GM03348 (cell line): ENCODE measurements around the gene CARD11.

Experiments used
- DNase-seq: peaks from one replicate; pipeline ENCODE4 v3.0.0; 2012; ENCODE audit warnings: low spot score

Gene CARD11

DNA sequence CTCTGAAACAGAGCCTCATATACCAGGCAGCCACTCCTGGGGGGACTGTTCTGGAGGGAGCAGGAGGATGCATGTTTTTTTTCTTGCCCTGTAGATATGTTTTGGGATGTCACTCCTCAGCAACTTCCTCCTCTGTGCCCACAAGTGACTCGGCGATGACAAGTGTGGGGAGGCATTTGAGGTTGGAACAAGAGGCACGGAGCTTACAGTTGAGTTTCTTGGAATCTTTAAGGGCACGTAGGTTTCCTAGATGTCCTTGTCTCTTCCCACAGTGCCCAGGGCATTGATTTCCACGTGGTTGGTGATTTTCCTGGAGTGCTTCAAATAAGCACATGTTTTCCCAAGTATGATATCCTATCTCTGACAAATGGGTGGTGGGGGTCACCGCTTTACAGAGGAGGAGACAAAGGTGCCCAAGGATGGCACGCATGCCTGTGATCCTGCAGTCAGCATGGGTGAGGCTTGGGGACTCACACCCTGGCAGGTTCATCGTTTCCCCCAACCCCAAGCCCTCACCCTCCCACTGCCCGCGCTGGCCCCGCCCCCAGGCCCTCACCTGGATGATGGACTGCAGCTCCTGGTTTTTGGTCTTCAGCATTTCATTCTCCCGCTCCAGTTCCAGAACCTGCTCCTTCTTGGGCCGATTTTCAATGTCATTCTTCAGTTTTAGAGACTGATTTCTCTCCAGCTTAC is 104.3 kb downstream of the CARD11 start:
- no peak for DNase-seq

DNA sequence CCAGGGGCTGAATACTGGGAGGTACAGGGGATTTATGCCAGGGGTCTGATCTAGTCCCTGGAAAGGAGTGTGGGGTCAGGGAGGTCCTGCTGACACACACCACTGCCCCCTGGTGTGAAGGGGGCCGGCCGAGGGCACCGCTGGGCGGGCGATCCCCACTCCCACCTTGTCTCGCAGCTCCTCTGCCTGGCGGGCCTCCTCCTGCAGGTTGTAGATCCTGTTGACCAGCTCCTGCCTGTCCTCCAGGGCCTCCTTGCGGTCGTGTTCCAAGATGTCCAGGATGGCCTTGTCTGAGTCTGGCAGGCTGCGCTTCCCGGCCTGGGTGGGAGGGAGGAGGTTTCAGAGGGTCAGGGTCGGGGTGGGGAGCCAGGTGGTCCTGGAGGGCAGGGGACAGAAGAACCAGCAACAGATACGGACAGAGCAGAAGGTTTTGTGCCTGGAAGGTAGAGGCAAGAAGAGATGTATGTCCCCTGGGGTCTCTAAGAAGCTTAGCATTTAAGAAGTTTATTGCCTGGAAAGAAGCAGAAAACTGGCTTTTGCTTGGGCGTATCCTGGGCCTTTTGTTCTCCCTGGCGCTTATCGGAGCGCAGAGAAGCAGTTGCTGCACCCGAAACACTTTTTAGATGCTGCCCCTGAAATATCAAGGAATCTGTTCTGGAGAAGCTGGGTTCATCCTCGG is 105.0 kb downstream of the CARD11 start:
- DNase-seq, result no peak

DNA sequence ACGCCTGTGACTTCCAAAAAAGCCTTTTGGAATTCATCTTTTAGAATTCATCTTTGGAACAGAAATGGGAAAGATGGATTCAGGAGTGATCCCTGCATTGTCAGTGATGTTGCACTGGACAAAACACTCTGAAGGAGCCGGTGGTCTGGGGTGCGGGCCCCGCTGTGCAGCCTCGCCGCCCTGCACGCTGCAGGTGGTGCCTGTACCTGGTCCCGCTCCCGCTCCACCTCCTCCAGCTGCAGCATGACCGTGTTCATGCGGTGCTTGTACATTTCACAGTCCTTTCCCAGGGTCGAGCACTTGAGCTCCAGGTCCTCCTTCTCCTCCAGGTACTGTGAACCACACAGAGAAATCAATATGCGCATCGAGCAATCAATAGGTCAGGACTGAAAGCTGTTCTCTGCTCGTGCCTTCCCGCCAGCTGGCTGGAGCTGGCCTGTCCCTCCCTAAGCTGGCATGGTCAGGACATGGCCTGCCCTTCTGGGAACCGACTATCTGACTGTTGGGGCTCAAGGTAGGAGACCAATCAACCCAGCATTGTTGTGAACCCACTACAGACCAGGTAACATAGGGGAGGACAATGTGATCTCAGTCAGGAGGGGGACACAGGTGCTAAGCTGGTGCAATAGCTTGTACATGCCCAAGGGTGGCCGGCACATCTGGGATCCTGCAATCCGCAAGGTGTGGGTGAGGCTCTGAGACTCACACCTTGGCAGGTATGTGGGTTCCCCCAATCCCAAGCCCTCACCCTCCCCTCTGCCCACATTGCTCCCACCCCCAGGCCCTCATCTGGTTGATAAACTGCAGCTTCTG is 105.8 kb downstream of the CARD11 start:
- no peak for DNase-seq

DNA sequence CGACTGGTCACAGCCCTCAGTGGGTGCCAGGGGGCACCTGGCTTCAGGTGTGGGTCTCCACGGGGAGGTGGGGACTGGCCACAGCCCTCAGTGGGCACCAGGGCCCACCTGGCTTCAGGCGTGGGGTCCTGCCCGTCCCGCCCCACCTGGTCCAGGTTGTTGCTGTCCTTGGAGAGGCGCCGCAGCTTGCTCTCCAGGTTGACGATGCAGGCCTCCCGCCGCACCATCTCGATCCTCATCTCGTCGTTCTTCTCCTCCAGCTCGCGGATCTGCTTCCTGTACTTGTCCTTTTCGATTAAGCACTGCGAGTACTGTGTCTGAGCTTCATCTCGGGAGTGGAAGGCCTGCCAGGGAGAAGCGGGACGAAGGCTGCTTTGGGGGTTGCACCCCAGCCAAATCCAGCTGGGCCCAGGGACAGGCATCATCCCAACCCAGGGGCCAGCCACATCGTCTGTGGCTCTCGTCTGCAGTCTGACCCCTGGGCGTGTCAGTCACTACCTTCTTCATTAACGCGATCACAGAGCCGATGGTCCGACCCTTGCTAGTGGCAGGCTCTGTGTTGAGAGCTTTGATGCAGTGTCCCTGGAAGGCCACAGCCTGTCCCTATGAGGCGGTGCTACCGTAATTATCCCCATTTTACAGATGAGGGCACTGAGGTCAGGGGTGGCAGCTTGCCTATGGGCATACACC is 106.6 kb downstream of the CARD11 start:
- no peak for DNase-seq

DNA sequence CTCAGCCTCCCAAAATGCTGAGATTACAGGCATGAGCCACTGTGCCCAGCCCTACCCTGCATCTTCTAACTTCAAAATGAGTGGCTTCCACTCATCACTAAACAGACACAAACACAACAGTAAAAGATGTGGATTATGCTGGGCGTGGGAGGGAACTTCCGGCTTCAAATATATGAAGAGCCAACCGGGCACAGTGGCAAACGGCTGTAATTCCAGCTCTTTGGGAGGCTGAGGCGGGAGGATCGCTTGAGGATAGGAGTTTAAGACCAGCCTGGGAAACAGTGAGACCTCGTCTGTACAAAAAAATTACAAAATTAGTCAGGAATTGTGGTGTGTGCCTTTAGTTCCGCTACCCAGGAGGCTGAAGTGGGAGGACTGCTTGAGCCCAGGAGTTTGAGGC is 107.4 kb downstream of the CARD11 start:
- DNase-seq, result no peak

DNA sequence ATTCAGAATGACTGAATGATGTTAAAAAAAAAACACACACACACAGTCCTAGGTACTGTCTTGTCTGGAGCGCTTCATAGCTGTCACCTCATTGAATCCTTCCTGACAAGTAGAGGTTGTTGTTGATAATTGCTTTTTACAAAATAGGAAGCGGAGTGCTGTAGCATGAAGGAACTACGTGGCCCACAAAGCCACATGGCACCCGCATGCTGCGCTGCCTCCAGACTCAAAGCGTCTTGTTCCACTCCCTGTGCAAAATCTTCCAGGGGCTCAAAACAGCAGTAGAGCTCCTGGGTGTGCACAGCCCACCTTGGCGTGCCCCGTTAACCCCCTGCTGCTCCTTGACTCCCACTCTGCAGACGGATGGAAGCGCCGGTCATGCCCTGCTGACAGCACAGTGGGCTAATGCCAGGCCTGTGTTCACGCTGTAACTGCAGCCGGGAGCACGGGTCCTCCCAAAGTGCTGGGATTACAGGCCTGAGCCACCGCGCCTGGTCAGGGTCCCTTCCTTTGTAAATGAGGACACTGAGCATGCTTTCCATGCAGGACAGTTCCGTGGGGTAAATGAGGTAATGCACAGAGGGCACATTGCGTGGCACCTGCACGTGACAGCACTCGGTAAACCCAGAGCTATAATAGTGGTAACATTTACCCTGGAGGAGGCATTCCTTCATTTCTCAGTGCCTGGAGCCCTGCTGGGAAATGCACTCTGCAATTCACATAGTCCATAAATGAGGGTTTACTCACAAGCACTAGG is 108.5 kb downstream of the CARD11 start:
- DNase-seq, result no peak

DNA sequence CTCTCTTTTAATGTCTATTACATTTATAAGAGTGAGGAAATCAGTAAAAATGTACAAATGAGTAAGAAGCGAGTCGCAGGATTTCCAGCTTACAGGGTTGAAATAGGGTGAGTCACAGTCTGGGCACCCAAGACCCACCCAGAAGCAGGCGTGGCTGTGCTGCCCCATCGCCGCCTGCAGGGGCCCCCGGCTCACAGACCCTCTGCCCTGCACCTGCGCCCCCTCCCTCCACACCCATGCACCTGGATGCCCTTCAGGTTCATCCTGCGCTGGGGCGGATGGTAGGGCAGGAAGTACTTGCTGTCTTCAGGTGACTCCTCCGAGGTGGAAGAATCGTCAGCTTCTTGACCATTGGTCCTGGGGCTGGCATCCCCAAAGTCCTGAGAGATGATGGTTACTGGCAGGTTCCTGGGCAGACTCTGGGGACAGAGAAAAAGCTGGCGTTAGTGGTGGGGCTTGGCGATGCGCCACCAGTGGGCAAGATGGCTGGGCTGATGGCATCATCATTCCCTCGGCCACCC is 109.4 kb downstream of the CARD11 start:
- DNase-seq, result peak; percentile 52

DNA sequence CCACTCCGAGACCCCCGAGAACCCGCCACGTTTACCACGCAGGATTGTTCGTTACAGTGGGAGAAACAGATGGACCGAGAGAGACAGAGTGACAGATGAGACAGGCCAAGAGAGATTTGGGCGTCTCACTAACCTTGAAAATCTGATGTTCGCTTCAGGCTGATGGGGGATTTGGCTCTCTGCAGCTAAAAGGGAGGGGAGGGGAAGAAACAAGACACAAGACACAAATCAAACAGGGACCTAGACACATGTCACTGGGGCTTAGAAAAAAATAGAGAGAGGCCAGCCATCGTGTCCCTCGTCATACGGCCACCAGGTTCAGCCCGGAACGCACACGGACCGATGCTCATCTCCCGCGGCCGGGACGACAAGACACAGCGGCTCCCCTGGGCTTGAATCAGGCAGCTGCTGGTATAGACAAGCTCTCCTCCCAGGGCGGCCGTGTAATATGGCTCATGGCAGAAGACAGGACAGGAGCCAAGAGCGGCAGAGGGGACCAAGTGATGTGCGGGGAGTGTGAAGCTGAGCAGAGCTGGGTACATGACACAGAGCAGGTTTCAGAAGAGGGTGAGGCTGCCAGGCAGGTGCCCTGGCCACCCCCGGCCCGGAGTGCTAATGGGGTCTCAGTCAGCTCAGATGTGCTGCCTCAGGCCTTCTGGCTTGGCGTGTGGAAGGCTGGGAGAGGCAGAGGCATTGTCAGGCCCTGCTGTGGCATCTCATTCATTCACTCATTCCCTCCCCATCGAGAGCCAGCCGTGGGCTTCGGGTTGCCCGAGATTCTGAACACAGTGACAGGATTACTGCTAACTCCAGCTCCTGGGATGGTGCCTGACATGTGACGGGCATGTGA is 111.0 kb downstream of the CARD11 start:
- no peak for DNase-seq

DNA sequence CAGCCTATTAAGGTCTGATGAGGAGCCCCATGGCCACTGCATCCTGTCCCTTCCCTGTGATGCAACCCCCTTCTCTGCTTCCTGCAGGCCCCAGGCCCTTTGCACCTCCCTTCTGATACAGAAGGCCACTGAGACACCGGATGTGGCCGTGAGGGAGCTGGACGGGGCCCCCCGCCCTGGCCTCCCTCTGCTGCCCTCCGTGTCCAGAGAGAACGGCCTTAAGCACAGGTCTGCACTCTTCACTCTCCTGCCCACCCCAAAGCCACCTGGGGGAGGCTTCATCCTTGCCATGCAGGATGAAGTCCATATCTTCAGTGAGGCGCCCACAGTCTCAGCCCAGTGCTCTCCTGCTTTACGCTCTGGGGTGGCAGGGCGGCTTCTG is 112.6 kb downstream of the CARD11 start:
- no peak for DNase-seq

DNA sequence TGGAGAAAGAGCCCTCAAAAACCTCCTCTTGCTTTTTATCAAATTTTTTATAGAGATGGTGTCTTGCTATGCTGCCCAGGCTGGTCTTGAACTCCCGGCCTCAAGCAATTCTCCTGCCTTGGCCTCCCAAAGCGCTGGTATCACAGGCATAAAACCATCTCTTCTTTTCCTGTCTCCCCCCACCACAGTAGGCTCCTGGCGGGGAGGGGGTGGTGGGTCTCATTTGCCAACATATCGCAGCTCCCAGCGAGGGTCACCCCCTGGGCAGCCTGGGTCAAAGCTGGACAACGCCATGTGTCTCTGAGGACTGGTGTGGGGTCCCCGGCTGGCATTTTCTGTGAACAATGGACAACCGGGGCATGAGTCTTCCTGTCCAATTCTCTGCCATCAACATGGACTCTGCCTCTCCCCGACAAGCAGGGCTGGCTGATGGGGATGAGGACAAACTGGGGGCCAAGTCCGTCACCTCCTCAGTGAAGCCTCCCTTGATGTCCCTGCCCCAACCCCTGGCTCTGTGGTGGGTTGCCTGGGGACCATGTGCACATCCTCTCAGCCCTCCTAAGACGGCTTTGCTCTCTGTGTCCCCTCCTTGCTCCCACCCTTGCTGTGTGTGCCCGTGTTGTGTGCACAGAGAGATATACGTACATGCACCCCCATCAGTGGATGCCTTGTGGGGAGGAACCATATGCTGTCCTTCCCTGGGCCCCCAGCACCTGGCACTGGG is 113.2 kb downstream of the CARD11 start:
- DNase-seq, result no peak

DNA sequence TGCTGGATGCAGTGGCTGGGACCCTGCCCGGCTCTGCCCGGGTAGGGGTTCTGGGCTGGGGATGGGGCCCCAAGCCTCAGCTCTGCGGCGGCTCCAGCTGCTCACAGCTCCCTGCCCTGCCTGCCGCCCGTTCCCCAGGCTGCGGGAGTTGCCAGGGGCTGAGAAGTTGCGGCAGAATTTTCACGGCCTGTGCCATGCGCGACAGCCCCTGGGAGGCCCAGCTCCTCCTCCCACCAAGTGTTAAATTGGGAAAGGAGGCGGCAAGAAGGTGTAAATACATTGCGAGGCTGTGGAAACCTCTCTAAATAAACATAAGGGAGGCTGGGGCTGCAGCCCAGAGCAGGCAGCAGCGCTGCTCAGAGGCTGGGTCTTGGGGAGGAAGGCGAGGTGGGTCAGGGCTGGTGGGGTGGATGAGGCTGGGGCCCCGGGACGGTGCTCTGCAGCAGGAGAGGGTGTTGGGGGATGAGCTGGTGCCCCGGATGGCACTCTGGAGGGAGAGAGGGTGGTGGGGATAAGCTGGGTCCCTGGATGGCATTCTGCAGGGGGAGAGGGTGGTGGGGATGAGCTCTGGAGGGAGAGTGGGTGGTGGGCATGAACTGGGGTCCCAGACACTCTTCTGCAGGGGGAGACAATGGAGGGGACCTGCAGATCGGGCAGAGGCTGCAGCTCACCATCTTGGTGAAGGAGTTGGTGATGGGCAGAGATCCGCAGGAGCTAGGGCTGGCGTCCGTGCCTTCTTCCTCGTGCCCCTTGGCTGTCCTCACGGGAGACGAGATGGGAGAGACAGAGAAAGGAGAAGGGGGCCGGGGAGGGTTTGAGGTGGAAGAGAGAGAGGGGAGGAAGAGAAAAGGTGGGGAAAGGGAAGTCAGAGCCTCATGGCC is 114.1 kb downstream of the CARD11 start:
- no peak for DNase-seq

DNA sequence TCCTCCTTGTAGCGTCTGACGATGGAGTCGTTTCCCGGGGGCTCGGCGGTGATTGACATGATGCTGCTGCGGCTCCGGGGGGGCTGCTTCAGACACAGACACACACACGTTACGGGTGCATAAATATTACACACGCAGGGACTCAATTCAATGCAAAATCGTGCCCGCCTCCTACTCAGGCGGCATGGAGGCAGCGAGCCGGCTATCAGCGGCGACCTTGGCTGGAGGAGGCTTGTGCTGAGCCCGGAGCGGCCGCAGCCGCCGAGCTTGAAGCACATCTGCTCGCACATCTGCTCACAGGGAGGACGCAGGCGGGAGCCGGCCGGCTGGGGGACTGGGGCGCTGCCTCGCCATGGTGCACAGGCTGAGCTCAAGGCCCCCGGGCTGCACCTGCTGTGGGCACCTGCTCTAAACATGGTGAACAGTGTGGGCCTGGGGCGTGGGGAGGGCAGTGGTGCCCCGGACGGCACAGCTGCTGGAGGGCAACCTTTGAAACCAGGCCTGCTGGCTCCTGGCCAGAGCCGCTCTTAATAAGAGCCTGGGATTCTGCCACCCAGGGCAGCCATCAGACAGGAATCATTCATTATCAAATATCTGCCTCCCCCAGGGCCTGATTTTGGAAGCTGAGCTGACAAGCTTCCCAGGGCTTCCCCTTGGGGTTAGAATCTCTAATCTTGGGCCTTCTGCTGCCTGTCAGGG is 114.9 kb downstream of the CARD11 start:
- DNase-seq, result no peak

DNA sequence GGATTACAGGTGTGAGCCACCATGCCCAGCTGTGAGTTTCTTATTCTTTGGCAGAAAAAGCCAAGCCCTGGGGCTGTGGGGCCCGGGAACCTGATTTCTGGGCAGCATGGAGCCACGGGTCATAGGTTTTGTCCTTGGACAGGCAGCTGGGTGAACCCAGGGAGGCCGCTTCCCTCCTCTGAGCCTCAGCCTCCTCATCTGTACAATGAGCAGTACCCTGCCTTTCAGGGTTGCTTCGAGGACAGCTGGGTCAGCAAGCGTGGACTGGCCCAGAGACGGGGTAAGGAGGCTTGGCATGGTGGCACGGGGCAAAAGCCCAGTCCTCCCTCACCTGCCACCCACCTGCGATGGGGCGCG is 115.4 kb downstream of the CARD11 start:
- no peak for DNase-seq

DNA sequence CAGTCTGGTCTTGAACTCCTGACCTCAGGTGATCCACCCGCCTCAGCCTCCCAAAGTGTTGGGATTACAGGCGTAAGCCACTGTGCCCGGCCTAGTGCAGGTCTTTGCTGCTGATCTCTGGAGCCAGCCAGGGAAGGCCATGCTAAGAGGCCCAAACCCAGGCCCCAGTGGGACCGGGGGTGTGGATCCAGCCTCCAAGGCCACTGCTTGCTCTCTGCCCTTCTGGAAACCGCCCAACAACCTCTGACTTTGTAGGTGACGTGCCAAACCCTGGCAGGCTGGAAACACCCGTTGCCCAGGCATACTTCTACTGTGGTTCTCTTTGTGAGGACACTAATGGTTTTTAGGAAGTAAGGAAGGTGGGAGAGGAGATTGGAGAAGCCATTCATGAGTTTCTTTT is 116.1 kb downstream of the CARD11 start:
- DNase-seq, result no peak

DNA sequence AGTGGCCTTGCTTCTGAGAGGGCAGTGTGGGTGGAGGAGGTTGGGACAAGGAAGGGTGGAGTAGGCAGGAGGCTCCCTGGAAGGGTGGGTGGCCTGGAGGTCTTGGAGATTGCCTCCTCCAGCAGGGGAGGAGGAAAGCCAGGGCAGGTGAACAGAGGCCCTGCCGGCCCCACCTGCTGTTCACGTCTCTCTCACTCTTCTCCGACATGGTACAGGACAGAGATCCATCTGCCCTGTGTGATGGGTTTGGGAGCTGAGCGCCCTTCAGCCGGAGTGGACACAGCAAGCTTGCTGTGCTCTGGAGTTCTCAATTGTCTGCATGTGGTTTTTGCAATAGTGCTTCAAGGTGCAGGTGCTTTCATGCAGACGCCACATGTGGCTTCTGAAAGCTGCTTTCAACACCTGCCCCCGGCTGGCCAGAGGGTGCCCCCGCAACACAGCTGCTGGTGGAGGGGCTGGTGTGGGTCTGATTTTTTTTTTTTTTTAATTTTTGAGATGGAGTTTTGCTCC is 116.7 kb downstream of the CARD11 start:
- no peak for DNase-seq

DNA sequence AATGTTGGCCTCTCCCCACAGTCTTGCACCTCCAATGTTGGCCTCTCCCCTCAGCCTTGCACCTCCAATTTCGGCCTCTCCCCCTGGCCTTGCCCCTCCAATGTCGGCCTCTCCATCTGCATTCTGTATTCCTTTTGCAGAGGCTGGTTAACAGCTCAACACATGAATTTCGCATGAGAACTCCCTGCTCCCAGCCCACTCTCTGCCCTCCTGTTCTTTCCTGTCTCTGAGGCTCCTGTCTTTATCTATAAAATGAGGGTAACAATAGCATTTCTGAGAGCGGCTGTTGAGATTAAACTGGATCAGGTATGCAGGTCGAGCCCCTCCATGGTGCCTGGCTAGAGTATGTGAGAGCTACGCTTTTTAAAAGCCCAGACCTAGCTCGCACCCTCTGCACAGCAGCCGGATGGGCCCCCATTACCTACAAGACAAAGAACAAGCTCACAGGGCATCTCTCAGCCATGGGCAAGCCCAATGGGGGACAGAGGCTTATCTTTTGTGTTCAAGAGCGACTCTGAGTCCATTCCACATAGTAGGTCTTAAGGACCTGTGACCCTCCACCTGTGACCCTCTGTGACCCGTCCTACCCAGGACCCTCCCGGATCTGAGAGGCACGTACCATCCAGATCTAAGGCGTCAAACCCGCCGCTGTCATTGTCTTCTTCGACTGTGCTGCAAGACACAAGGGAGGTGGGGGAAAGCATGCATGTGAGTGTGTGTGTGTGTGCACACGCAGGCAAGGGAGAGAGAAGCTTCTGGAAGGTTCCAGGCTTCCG is 117.4 kb downstream of the CARD11 start:
- no peak for DNase-seq
